Endodermal cell (in vitro differentiated cells): Measurements from ENCODE around the gene RIMBP2. TPM values are rescaled to one million over a fixed set of nuclear protein-coding genes. Genes with fewer than 3 reads are reported as not detected.

Experiments
- DNase-seq: peaks from one replicate; pipeline ENCODE4 v3.0.0-alpha.2; 2017
- H3K27ac ChIP-seq: 2 replicates; pipeline ENCODE4 v1.5.1; 2013; ENCODE audit warnings: mild to moderate bottlenecking, low read depth, low read length, moderate library complexity
- H3K27me3 ChIP-seq: 2 replicates; pipeline ENCODE4 v1.6.1; 2013; ENCODE audit warnings: mild to moderate bottlenecking, low read length, moderate library complexity; ENCODE audit not compliant: insufficient read depth, control insufficient read depth, poor library complexity, severe bottlenecking
- H3K36me3 ChIP-seq: 2 replicates; pipeline ENCODE4 v1.7.0; 2013; ENCODE audit warnings: mild to moderate bottlenecking, low read length, moderate library complexity; ENCODE audit not compliant: control insufficient read depth, insufficient read depth
- H3K4me1 ChIP-seq: one replicate; pipeline ENCODE4 v1.7.0; 2013; ENCODE audit warnings: low read length; ENCODE audit not compliant: control insufficient read depth, insufficient read depth
- H3K4me3 ChIP-seq: 2 replicates; pipeline ENCODE4 v1.5.1; 2013; ENCODE audit warnings: mild to moderate bottlenecking, low read length, moderate library complexity
- H3K9ac ChIP-seq: 2 replicates; pipeline ENCODE4 v1.6.1; 2013; ENCODE audit warnings: mild to moderate bottlenecking, low read length, moderate library complexity; ENCODE audit not compliant: poor library complexity, severe bottlenecking; ENCODE audit errors: extremely low read depth
- H3K9me3 ChIP-seq: 2 replicates; pipeline ENCODE4 v1.6.1; 2013; ENCODE audit warnings: mild to moderate bottlenecking, low read length, moderate library complexity; ENCODE audit not compliant: control insufficient read depth
- H3K27ac Mint-ChIP-seq: 2 replicates; pipeline ENCODE4 v1.8.0; 2020; ENCODE audit warnings: mixed read lengths
- H3K27me3 Mint-ChIP-seq: 2 replicates; pipeline ENCODE4 v1.8.0; 2021; ENCODE audit warnings: mild to moderate bottlenecking, mixed read lengths; ENCODE audit not compliant: insufficient read depth
- H3K36me3 Mint-ChIP-seq: 2 replicates; pipeline ENCODE4 v1.8.0; 2020; ENCODE audit warnings: low read depth, mixed read lengths
- H3K4me1 Mint-ChIP-seq: 2 replicates; pipeline ENCODE4 v1.8.0; 2020; ENCODE audit warnings: mixed read lengths
- H3K4me3 Mint-ChIP-seq: 2 replicates; pipeline ENCODE4 v1.8.0; 2020; ENCODE audit warnings: mild to moderate bottlenecking, moderate library complexity, mixed read lengths
- H3K9me3 Mint-ChIP-seq: 2 replicates; pipeline ENCODE4 v1.8.0; 2020; ENCODE audit warnings: mild to moderate bottlenecking, mixed read lengths
- CTCF ChIP-seq: fragments of 200-600 bp; sonication (generic); conservative IDR thresholded peaks from 2 replicates; pipeline ENCODE4 v1.5.0; 2021; ENCODE audit warnings: antibody characterized with exemption, mild to moderate bottlenecking
- WGBS, 2 experiments: methylation state at CpG; one replicate each; pipeline versions ENCODE4 v1.1.5 to v1.1.7; 2013; ENCODE audit warnings: missing lambda C conversion rate in 2 of 2, mixed read lengths in 1 of 2; ENCODE audit not compliant: insufficient coverage in 1 of 2, insufficient read length in 1 of 2; 5-methylcytosine and 5-hydroxymethylcytosine counted together
- total RNA-seq, 2 donors: library from RNA; stranded (reverse); fragmentation: NEBNext Ultra II Directional in 1 of 2; extraction: Animal tissue kit (Norgen Biotek cat#: 25700) in 1 of 2; gene quantifications; 2 replicates in 1 of 2; 3 replicates in 1 of 2; pipeline ENCODE4 v1.2.1, GENCODE V29; 2021

The RIMBP2 gene
- total RNA-seq, 2 donors from 2014 or later, result 0.13 to 3.4 TPM

- Mint-ChIP-seq H3K36me3 (peaks cover 2% of the 10 kb centered on the region), H3K4me1 (no peaks in the 10 kb centered on the region), H3K4me3 (no peak overlapping the region), H3K27ac (no peak overlapping the region), H3K9me3 (no peaks in the 10 kb centered on the region), H3K27me3 (no peaks in the 10 kb centered on the region)
- no peaks in the 10 kb centered on the region for H3K36me3 ChIP-seq
- 94 to 97% methylated on average over 15 to 22 of the region's 22 CpGs for WGBS, 2 experiments
- no peaks in the 10 kb centered on the region for H3K27me3 ChIP-seq
- no peak for TF ChIP-seq CTCF
- H3K4me1 ChIP-seq, result no peaks in the 10 kb centered on the region
- no peak overlapping the region for H3K9ac ChIP-seq
- no peak overlapping the region for H3K27ac ChIP-seq
- no peak overlapping the region for H3K4me3 ChIP-seq
- no peaks in the 10 kb centered on the region for H3K9me3 ChIP-seq
- no peak for DNase-seq
Observed at GRCh38 chr12:130434560-130434959, 281.5 kb downstream of the RIMBP2 start.

DNA sequence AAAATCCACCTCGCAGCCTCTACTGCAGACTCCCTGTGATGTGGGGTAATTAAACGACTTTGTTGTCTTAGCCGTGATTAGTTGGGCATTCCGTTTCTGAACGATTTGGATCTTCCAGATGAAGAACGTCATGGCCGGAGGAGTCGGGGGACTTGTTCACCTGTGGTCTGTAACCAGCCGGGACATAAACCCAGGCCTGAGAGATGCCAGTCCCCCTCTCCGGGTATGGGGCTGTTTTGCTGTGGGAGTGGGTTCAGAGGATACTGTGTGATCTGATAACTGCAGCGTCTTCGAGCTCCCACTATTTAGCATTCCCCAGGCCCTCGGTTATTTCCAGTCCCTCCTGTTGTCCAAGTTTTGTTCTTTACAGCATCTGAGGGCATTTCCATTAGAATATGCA is 282.3 kb downstream of the RIMBP2 start:
- Histone ChIP-seq H3K36me3 (no peaks in the 10 kb centered on the region), H3K9me3 (no peaks in the 10 kb centered on the region), H3K27me3 (no peaks in the 10 kb centered on the region), H3K4me3 (no peak overlapping the region), H3K27ac (no peak overlapping the region), H3K4me1 (no peaks in the 10 kb centered on the region), H3K9ac (no peak overlapping the region)
- Mint-ChIP-seq H3K27ac (no peak overlapping the region), H3K36me3 (no peaks in the 10 kb centered on the region), H3K4me3 (no peak overlapping the region), H3K4me1 (no peaks in the 10 kb centered on the region), H3K9me3 (no peaks in the 10 kb centered on the region), H3K27me3 (no peaks in the 10 kb centered on the region)
- no peak for TF ChIP-seq CTCF
- 92 to 95% methylated on average over 10 to 13 of the region's 13 CpGs for WGBS, 2 experiments
- DNase-seq, result no peak

GRCh38 chr12:130433411-130433810 is 282.7 kb downstream of the RIMBP2 start:
- H3K4me3 Mint-ChIP-seq, result no peak overlapping the region
- H3K9me3 Mint-ChIP-seq, result no peaks in the 10 kb centered on the region
- no peaks in the 10 kb centered on the region for H3K4me1 Mint-ChIP-seq
- no peak overlapping the region for H3K27ac Mint-ChIP-seq
- Histone ChIP-seq H3K27me3 (no peaks in the 10 kb centered on the region), H3K4me1 (no peaks in the 10 kb centered on the region), H3K9ac (no peak overlapping the region), H3K36me3 (no peaks in the 10 kb centered on the region), H3K9me3 (no peaks in the 10 kb centered on the region), H3K27ac (no peak overlapping the region), H3K4me3 (no peak overlapping the region)
- TF ChIP-seq CTCF, result no peak
- no peaks in the 10 kb centered on the region for H3K27me3 Mint-ChIP-seq
- no peak for DNase-seq
- 84 to 97% methylated on average over 4 to 6 of the region's 6 CpGs for WGBS, 2 experiments
- no peaks in the 10 kb centered on the region for H3K36me3 Mint-ChIP-seq
